ENCODE data around the gene NSD2. TPM values are rescaled to one million over a fixed set of nuclear protein-coding genes. Genes with fewer than 3 reads are reported as not detected.
"Not testable (repeated sequence)": the region's sequence is repeated elsewhere in the genome, so short reads cannot be mapped to it uniquely, and the experiment has no call there.

NSD2 gene
- polyA plus RNA-seq, 6 donors from 2014 or later = 2.0 to 15.7 (median 5.3) TPM

- Mint-ChIP-seq H3K27me3 (no peaks in the 10 kb centered on the region), H3K4me3 (no peak overlapping the region), H3K27ac (no peak overlapping the region), H3K9me3 (peaks cover 12 to 51% (median 34%) of the 10 kb centered on the region in 7 donors), H3K36me3 (peaks cover 50 to 62% of the 10 kb centered on the region in 2 donors), H3K4me1 (peaks cover 38 to 62% (median 58%) of the 10 kb centered on the region in 3 donors)
- no peak for ATAC-seq (ENCODE audit: low read depth in 2 of 2)
- DNase-seq = no peak
These were observed 127.1 kb downstream of the NSD2 start for GRCh38 chr4:1998296-1998695.

GRCh38 chr4:1999308-1999707, 128.1 kb downstream of the NSD2 start:
- ATAC-seq (ENCODE audit: low read depth in 2 of 2); H3K4me3 Mint-ChIP-seq; H3K27me3 Mint-ChIP-seq; DNase-seq: not testable (repeated sequence)
- Mint-ChIP-seq H3K4me1 (peaks cover 38 to 62% (median 56%) of the 10 kb centered on the region in 3 donors), H3K27ac (peak overlapping the region in 1 of 6 donors; percentile 21), H3K36me3 (peaks cover 52 to 63% of the 10 kb centered on the region in 2 donors), H3K9me3 (peaks cover 12 to 51% (median 34%) of the 10 kb centered on the region in 7 donors)

- ATAC-seq (ENCODE audit: low read depth in 2 of 2); DNase-seq; H3K4me3 Mint-ChIP-seq; H3K27me3 Mint-ChIP-seq: not testable (repeated sequence)
- H3K27ac Mint-ChIP-seq = peak overlapping the region in 1 of 6 donors; percentile 41
- H3K4me1 Mint-ChIP-seq = peaks cover 46 to 72% (median 65%) of the 10 kb centered on the region in 3 donors
- H3K36me3 Mint-ChIP-seq = peaks cover 21 to 37% of the 10 kb centered on the region in 2 donors
- H3K9me3 Mint-ChIP-seq = peaks cover 7 to 22% (median 18%) of the 10 kb centered on the region in 7 donors
These were observed 132.2 kb downstream of the NSD2 start for GRCh38 chr4:2003361-2003760.

- Mint-ChIP-seq H3K9me3 (no peaks in the 10 kb centered on the region), H3K4me3 (peak overlapping the region in 7 of 8 donors; percentile 44 to 98 (median 91)), H3K36me3 (peaks cover 8 to 10% of the 10 kb centered on the region in 2 donors), H3K4me1 (peaks cover 32 to 54% (median 52%) of the 10 kb centered on the region in 3 donors), H3K27ac (peak overlapping the region in 1 of 6 donors; percentile 94), H3K27me3 (no peaks in the 10 kb centered on the region)
- ATAC-seq (ENCODE audit: low read depth in 2 of 2) = no peak
- no peak for DNase-seq
These were observed 135.2 kb downstream of the NSD2 start for GRCh38 chr4:2006367-2006766.

- peaks cover 32 to 51% (median 47%) of the 10 kb centered on the region in 3 donors for H3K4me1 Mint-ChIP-seq
- no peaks in the 10 kb centered on the region for H3K9me3 Mint-ChIP-seq
- H3K36me3 Mint-ChIP-seq = peaks cover 8 to 10% of the 10 kb centered on the region in 2 donors
- ATAC-seq (ENCODE audit: low read depth in 2 of 2) = no peak
- H3K4me3 Mint-ChIP-seq = peak overlapping the region; percentile 89 to 98 (median 92)
- no peak for DNase-seq
- H3K27ac Mint-ChIP-seq = peak overlapping the region; percentile 51 to 95 (median 82)
- no peaks in the 10 kb centered on the region for H3K27me3 Mint-ChIP-seq
These were observed 135.9 kb downstream of the NSD2 start for GRCh38 chr4:2006956-2007653.

- peak overlapping the region; percentile 94 to 99 (median 96) for H3K27ac Mint-ChIP-seq
- no peak for ATAC-seq (ENCODE audit: low read depth in 2 of 2)
- no peak for DNase-seq
- no peaks in the 10 kb centered on the region for H3K27me3 Mint-ChIP-seq
- peaks cover 3 to 5% of the 10 kb centered on the region in 2 donors for H3K36me3 Mint-ChIP-seq
- H3K4me3 Mint-ChIP-seq = peak overlapping the region; percentile 91 to 98 (median 94)
- peaks cover 25 to 42% (median 38%) of the 10 kb centered on the region in 3 donors for H3K4me1 Mint-ChIP-seq
- no peaks in the 10 kb centered on the region for H3K9me3 Mint-ChIP-seq
These were observed 136.8 kb downstream of the NSD2 start for GRCh38 chr4:2007804-2008670.

- H3K4me1 Mint-ChIP-seq = peaks cover 22 to 39% (median 36%) of the 10 kb centered on the region in 3 donors
- peak overlapping the region; percentile 93 to 99 (median 95) for H3K27ac Mint-ChIP-seq
- H3K9me3 Mint-ChIP-seq = no peaks in the 10 kb centered on the region
- no peaks in the 10 kb centered on the region for H3K36me3 Mint-ChIP-seq
- peak overlapping the region; percentile 91 to 98 (median 94) for H3K4me3 Mint-ChIP-seq
- no peak for DNase-seq
- ATAC-seq (ENCODE audit: low read depth in 2 of 2) = peak; percentile 7
- peaks cover 0 to 3% (median 0%) of the 10 kb centered on the region in 3 donors for H3K27me3 Mint-ChIP-seq
These were observed 137.4 kb downstream of the NSD2 start for GRCh38 chr4:2008671-2008920.

GRCh38 chr4:2008921-2009650, 137.9 kb downstream of the NSD2 start, which contains the start of gene NELFA:
NELFA (minus strand) TSS chr4:2008974; CDS start chr4:2008959, 15 bp downstream.
- ATAC-seq (ENCODE audit: low read depth in 2 of 2) (peak; percentile 80 to 81), DNase-seq (peak; percentile 94)
- Mint-ChIP-seq H3K4me1 (peaks cover 22 to 39% (median 36%) of the 10 kb centered on the region in 3 donors), H3K9me3 (no peaks in the 10 kb centered on the region), H3K36me3 (no peaks in the 10 kb centered on the region), H3K4me3 (peak within 1 kb of the TSS; percentile 91 to 98 (median 94)), H3K27ac (peak within 1 kb of the TSS; percentile 94 to 99 (median 96)), H3K27me3 (peaks cover 0 to 8% (median under 1%) of the 10 kb centered on the region in 3 donors)

- Mint-ChIP-seq H3K9me3 (no peaks in the 10 kb centered on the region), H3K36me3 (no peaks in the 10 kb centered on the region), H3K4me3 (peak overlapping the region; percentile 90 to 98 (median 94)), H3K4me1 (peaks cover 22 to 39% (median 36%) of the 10 kb centered on the region in 3 donors), H3K27me3 (peaks cover 0 to 13% (median 4%) of the 10 kb centered on the region in 3 donors), H3K27ac (peak overlapping the region; percentile 88 to 97 (median 95))
- ATAC-seq (ENCODE audit: low read depth in 2 of 2) = peak; percentile 40 to 48
- DNase-seq = peak; percentile 50
These were observed 138.5 kb downstream of the NSD2 start for GRCh38 chr4:2009651-2010233.

GRCh38 chr4:2011583-2011982, 140.4 kb downstream of the NSD2 start:
- peaks cover 15 to 23% (median 22%) of the 10 kb centered on the region in 3 donors for H3K4me1 Mint-ChIP-seq
- DNase-seq (no peak), ATAC-seq (ENCODE audit: low read depth in 2 of 2) (no peak)
- peak overlapping the region in 1 of 6 donors; percentile 74 for H3K27ac Mint-ChIP-seq
- H3K4me3 Mint-ChIP-seq = peak overlapping the region in 2 of 8 donors; percentile 9 to 10
- peaks cover 0 to 17% (median 4%) of the 10 kb centered on the region in 3 donors for H3K27me3 Mint-ChIP-seq
- H3K9me3 Mint-ChIP-seq = no peaks in the 10 kb centered on the region
- H3K36me3 Mint-ChIP-seq = no peaks in the 10 kb centered on the region

GRCh38 chr4:2015008-2015407, 143.8 kb downstream of the NSD2 start:
- DNase-seq = no peak
- ATAC-seq (ENCODE audit: low read depth in 2 of 2) = no peak
- peak overlapping the region in 1 of 8 donors; percentile 21 for H3K4me3 Mint-ChIP-seq
- peaks cover 1 to 7% (median 5%) of the 10 kb centered on the region in 3 donors for H3K4me1 Mint-ChIP-seq
- H3K27ac Mint-ChIP-seq = peak overlapping the region in 1 of 6 donors; percentile 88
- H3K27me3 Mint-ChIP-seq = peaks cover 14 to 37% (median 22%) of the 10 kb centered on the region in 3 donors
- H3K9me3 Mint-ChIP-seq = no peaks in the 10 kb centered on the region
- H3K36me3 Mint-ChIP-seq = no peaks in the 10 kb centered on the region

GRCh38 chr4:2021358-2022018, 150.3 kb downstream of the NSD2 start:
- ATAC-seq (ENCODE audit: low read depth in 2 of 2); H3K4me3 Mint-ChIP-seq; H3K4me1 Mint-ChIP-seq; DNase-seq; H3K36me3 Mint-ChIP-seq; H3K27ac Mint-ChIP-seq: not testable (repeated sequence)
- peaks cover 48 to 80% (median 67%) of the 10 kb centered on the region in 3 donors for H3K27me3 Mint-ChIP-seq
- peaks cover 2 to 16% (median 8%) of the 10 kb centered on the region in 7 donors for H3K9me3 Mint-ChIP-seq
